SU-DHL-6 (cell line): ENCODE measurements around the gene COX14.
"Not testable (repeated sequence)": the region's sequence is repeated elsewhere in the genome, so short reads cannot be mapped to it uniquely, and the experiment has no call there.

ENCODE experiments used
- H2AFZ ChIP-seq: fragments of 200-600 bp; sonication (generic); 2 replicates; pipeline ENCODE4 v1.6.1; 2014; ENCODE audit warnings: low read depth, mild to moderate bottlenecking, moderate library complexity, mixed read lengths, antibody characterized with exemption, low read length; ENCODE audit not compliant: severe bottlenecking
- H3F3A ChIP-seq: fragments of 200-600 bp; shearing (Covaris generic); 2 replicates; pipeline ENCODE4 v1.6.0; 2016; ENCODE audit warnings: antibody characterized with exemption, mild to moderate bottlenecking; ENCODE audit not compliant: insufficient read depth
- H3K27ac ChIP-seq: fragments of 200-600 bp; sonication (generic); 2 replicates; pipeline ENCODE4 v1.5.1; 2016; ENCODE audit warnings: low read depth, mild to moderate bottlenecking, low read length, moderate library complexity, mixed read lengths
- H3K27me3 ChIP-seq: fragments of 200-600 bp; sonication (generic), shearing (Covaris generic); 2 replicates; pipeline ENCODE4 v1.6.0; 2014; ENCODE audit warnings: mild to moderate bottlenecking, low read length
- H3K36me3 ChIP-seq: fragments of 200-600 bp; sonication (generic); 2 replicates; pipeline ENCODE4 v1.6.1; 2014; ENCODE audit warnings: mild to moderate bottlenecking, low read length, mixed read lengths
- H3K4me2 ChIP-seq: fragments of 300-600, 200-600 bp; shearing (Covaris generic), sonication (generic); 2 replicates; pipeline ENCODE4 v1.6.0; 2014; ENCODE audit warnings: low read length, low read depth, mild to moderate bottlenecking; ENCODE audit not compliant: poor library complexity, severe bottlenecking
- H3K4me3 ChIP-seq: fragments of 200-600 bp; sonication (generic); 2 replicates; pipeline ENCODE4 v1.5.1; 2014; ENCODE audit warnings: antibody characterized with exemption, low read length, mild to moderate bottlenecking, mixed read lengths; ENCODE audit not compliant: insufficient read depth, poor library complexity, severe bottlenecking
- H3K79me2 ChIP-seq: fragments of 200-600 bp; sonication (generic); 2 replicates; pipeline ENCODE4 v1.6.1; 2014; ENCODE audit warnings: mild to moderate bottlenecking, low read length, moderate library complexity; ENCODE audit not compliant: insufficient read depth
- H3K9ac ChIP-seq: fragments of 200-600 bp; sonication (generic); 2 replicates; pipeline ENCODE4 v1.7.0; 2014; ENCODE audit warnings: mild to moderate bottlenecking, low read length
- H3K9me2 ChIP-seq: fragments of 200-600 bp; sonication (generic); replicated peaks from 2 replicates; pipeline ENCODE4 v1.6.1; 2014; ENCODE audit warnings: low read length; ENCODE audit not compliant: insufficient read depth
- H3K9me3 ChIP-seq: fragments of 200-600 bp; sonication (generic); 2 replicates; pipeline ENCODE4 v1.6.1; 2014; ENCODE audit warnings: low read length, mixed read lengths; ENCODE audit not compliant: insufficient read depth
- H4K20me1 ChIP-seq: fragments of 200-600 bp; sonication (generic); 2 replicates; pipeline ENCODE4 v1.6.1; 2014; ENCODE audit warnings: low read depth, mild to moderate bottlenecking, antibody characterized with exemption, low read length, moderate library complexity, mixed read lengths
- CTCF ChIP-seq: fragments of 200-600 bp; sonication (generic); IDR thresholded peaks from one replicate; pipeline ENCODE4 v1.5.1; 2017; ENCODE audit warnings: antibody characterized with exemption, mild to moderate bottlenecking, low read length, moderate library complexity; ENCODE audit not compliant: insufficient read depth, poor library complexity, severe bottlenecking
- EZH2phosphoT487 ChIP-seq: fragments of 200-600 bp; sonication (generic), shearing (Covaris generic); conservative IDR thresholded peaks from 2 replicates; pipeline ENCODE4 v1.6.1; 2018; ENCODE audit warnings: mild to moderate bottlenecking, antibody characterized with exemption, low read length, moderate library complexity, mixed read lengths

Gene COX14

GRCh38 chr12:50149311-50149710, 37.3 kb downstream of the COX14 start:
- Histone ChIP-seq H3K9me2 (no peaks in the 10 kb centered on the region), H3K4me2 (no peak overlapping the region), H3K4me3 (no peak overlapping the region), H3F3A (no peaks in the 10 kb centered on the region), H2AFZ (no peak overlapping the region), H3K27ac (no peak overlapping the region), H3K79me2 (no peaks in the 10 kb centered on the region), H3K9me3 (no peaks in the 10 kb centered on the region), H4K20me1 (no peaks in the 10 kb centered on the region), H3K36me3 (no peaks in the 10 kb centered on the region), H3K9ac (no peak overlapping the region), H3K27me3 (no peaks in the 10 kb centered on the region)
- TF ChIP-seq CTCF, result no peak
- no peak for TF ChIP-seq EZH2phosphoT487

GRCh38 chr12:50151047-50151687, 39.1 kb downstream of the COX14 start:
- Histone ChIP-seq H4K20me1 (no peaks in the 10 kb centered on the region), H3K27me3 (no peaks in the 10 kb centered on the region), H3K9ac (no peak overlapping the region), H2AFZ (no peak overlapping the region), H3K4me3 (no peak overlapping the region), H3K36me3 (no peaks in the 10 kb centered on the region), H3K9me3 (no peaks in the 10 kb centered on the region), H3K9me2 (no peaks in the 10 kb centered on the region), H3K79me2 (no peaks in the 10 kb centered on the region), H3K27ac (no peak overlapping the region), H3K4me2 (no peak overlapping the region), H3F3A (no peaks in the 10 kb centered on the region)
- no peak for TF ChIP-seq EZH2phosphoT487
- TF ChIP-seq CTCF, result no peak

- not testable (repeated sequence) for H3K4me2 ChIP-seq, H4K20me1 ChIP-seq, H2AFZ ChIP-seq, H3F3A ChIP-seq, H3K9me3 ChIP-seq, H3K36me3 ChIP-seq, H3K9ac ChIP-seq, H3K27ac ChIP-seq, H3K27me3 ChIP-seq, H3K9me2 ChIP-seq, H3K4me3 ChIP-seq
- peaks cover 16% of the 10 kb centered on the region; the same call in 1 of the 2 replicates for H3K79me2 ChIP-seq
These were observed 42.9 kb downstream of the COX14 start for GRCh38 chr12:50154947-50155346.

GRCh38 chr12:50156641-50157040, 44.6 kb downstream of the COX14 start:
- no peak overlapping the region for H3K27ac ChIP-seq
- peaks cover 26% of the 10 kb centered on the region for H3K79me2 ChIP-seq

More at GRCh38 chr12:50156641-50157040, 44.6 kb downstream of the COX14 start:
- no peak for TF ChIP-seq CTCF
- no peak for TF ChIP-seq EZH2phosphoT487
- no peak overlapping the region for H2AFZ ChIP-seq
- H3K4me2 ChIP-seq, result no peak overlapping the region
- H3K27me3 ChIP-seq, result no peaks in the 10 kb centered on the region
- H3F3A ChIP-seq, result 0 out of 2 replicates have a peak, but pooled peaks cover 3% of the 10 kb centered on the region
- 0 out of 2 replicates have a peak, but pooled peaks cover 3% of the 10 kb centered on the region for H4K20me1 ChIP-seq
- H3K9ac ChIP-seq, result no peak overlapping the region
- no peaks in the 10 kb centered on the region for H3K9me2 ChIP-seq
- no peaks in the 10 kb centered on the region for H3K9me3 ChIP-seq
- no peak overlapping the region for H3K4me3 ChIP-seq
- no peaks in the 10 kb centered on the region for H3K36me3 ChIP-seq
